RWPE2 (cell line): ENCODE results near the gene PAFAH2.
A peak's percentile ranks its signal among the peaks of the same experiment; 100 is the strongest.

Experiments
- ATAC-seq: fragments of 200-7000 bp; cut with Tn5 transposase; 3 replicates; pipeline ENCODE4 v1.9.1; 2021; ENCODE audit warnings: low read depth
- DNase-seq: peaks from one replicate; pipeline ENCODE4 v3.0.0-alpha.2; 2020; ENCODE audit warnings: low spot score
- H3K27ac ChIP-seq: fragments of 450-650 bp; 2 replicates; pipeline ENCODE4 v1.5.1; 2017; ENCODE audit warnings: mild to moderate bottlenecking; ENCODE audit not compliant: poor library complexity, severe bottlenecking
- H3K27me3 ChIP-seq: fragments of 250-450 bp; sonication (Bioruptor Pico); 2 replicates; pipeline ENCODE4 v1.5.1; 2021; ENCODE audit warnings: mild to moderate bottlenecking, moderate library complexity; ENCODE audit not compliant: insufficient read depth, poor library complexity, severe bottlenecking
- H3K36me3 ChIP-seq: fragments of 250-450 bp; sonication (Bioruptor Pico); 2 replicates; pipeline ENCODE4 v1.5.1; 2020; ENCODE audit warnings: low read depth, mild to moderate bottlenecking, moderate library complexity
- H3K4me1 ChIP-seq: fragments of 250-450 bp; sonication (Bioruptor Pico); 2 replicates; pipeline ENCODE4 v1.5.1; 2021; ENCODE audit warnings: mild to moderate bottlenecking, moderate library complexity; ENCODE audit not compliant: insufficient read depth, poor library complexity, severe bottlenecking
- H3K4me3 ChIP-seq: fragments of 250-450 bp; sonication (Bioruptor Pico); 2 replicates; pipeline ENCODE4 v1.5.1; 2021; ENCODE audit warnings: mild to moderate bottlenecking, moderate library complexity; ENCODE audit not compliant: severe bottlenecking
- H3K9me3 ChIP-seq: fragments of 250-450 bp; sonication (Bioruptor Pico); 2 replicates; pipeline ENCODE4 v1.5.1; 2021; ENCODE audit warnings: mild to moderate bottlenecking, moderate library complexity; ENCODE audit not compliant: severe bottlenecking
- TF ChIP-seq, protein P1 (sequence below): fragments of 450-650 bp; IDR thresholded peaks from one replicate; pipeline ENCODE4 v1.5.1; 2017; ENCODE audit warnings: mild to moderate bottlenecking, moderate library complexity; ENCODE audit not compliant: poor library complexity, severe bottlenecking

Gene PAFAH2

GRCh38 chr1:26027716-26028489 lies 30.0 kb upstream of the PAFAH2 start:
- H3K4me3 ChIP-seq, result no peak overlapping the region
- DNase-seq (no peak), ATAC-seq (peak; percentile 33; the same call in 1 of the 3 replicates)
- H3K27ac ChIP-seq, result no peak overlapping the region
- H3K9me3 ChIP-seq, result no peaks in the 10 kb centered on the region
- no peaks in the 10 kb centered on the region for H3K4me1 ChIP-seq
- no peaks in the 10 kb centered on the region for H3K36me3 ChIP-seq
- TF ChIP-seq, protein P1, sequence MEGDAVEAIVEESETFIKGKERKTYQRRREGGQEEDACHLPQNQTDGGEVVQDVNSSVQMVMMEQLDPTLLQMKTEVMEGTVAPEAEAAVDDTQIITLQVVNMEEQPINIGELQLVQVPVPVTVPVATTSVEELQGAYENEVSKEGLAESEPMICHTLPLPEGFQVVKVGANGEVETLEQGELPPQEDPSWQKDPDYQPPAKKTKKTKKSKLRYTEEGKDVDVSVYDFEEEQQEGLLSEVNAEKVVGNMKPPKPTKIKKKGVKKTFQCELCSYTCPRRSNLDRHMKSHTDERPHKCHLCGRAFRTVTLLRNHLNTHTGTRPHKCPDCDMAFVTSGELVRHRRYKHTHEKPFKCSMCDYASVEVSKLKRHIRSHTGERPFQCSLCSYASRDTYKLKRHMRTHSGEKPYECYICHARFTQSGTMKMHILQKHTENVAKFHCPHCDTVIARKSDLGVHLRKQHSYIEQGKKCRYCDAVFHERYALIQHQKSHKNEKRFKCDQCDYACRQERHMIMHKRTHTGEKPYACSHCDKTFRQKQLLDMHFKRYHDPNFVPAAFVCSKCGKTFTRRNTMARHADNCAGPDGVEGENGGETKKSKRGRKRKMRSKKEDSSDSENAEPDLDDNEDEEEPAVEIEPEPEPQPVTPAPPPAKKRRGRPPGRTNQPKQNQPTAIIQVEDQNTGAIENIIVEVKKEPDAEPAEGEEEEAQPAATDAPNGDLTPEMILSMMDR, result no peak
- H3K27me3 ChIP-seq, result no peaks in the 10 kb centered on the region

- ATAC-seq (no peak), DNase-seq (no peak)
- H3K4me1 ChIP-seq, result no peaks in the 10 kb centered on the region
- no peak overlapping the region for H3K4me3 ChIP-seq
- no peaks in the 10 kb centered on the region for H3K27me3 ChIP-seq
- TF ChIP-seq, protein P1, result no peak
- no peak overlapping the region for H3K27ac ChIP-seq
- no peaks in the 10 kb centered on the region for H3K36me3 ChIP-seq
- no peaks in the 10 kb centered on the region for H3K9me3 ChIP-seq
These were observed 27.7 kb upstream of the PAFAH2 start for GRCh38 chr1:26025517-26025916.

DNA sequence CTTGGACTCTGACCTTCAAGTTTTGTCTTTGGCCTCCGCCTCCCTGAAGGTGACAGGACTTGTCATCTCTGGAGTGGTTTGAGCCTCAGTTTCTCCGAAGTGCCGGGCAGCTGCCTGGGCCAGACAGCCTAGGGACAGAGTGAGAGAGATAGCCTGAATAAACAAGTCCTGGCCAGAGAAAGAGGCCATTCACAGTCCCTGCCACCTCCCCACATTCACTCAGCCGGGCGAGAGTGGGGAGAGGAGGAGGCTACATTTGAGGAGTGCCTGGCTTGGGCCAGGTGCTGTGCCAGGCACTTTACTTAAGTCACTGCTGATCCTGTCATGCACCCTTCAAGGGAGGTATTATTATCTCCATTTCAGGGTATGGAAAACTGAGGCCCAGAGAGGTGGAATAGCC lies 27.2 kb upstream of the PAFAH2 start:
- Histone ChIP-seq H3K9me3 (no peaks in the 10 kb centered on the region), H3K4me3 (no peak overlapping the region), H3K27ac (no peak overlapping the region), H3K36me3 (no peaks in the 10 kb centered on the region), H3K27me3 (no peaks in the 10 kb centered on the region), H3K4me1 (no peaks in the 10 kb centered on the region)
- TF ChIP-seq, protein P1, result no peak
- no peak for DNase-seq
- ATAC-seq, result no peak

GRCh38 chr1:26023826-26024225 lies 26.0 kb upstream of the PAFAH2 start:
- Histone ChIP-seq H3K27ac (no peak overlapping the region), H3K27me3 (no peaks in the 10 kb centered on the region), H3K4me1 (peaks cover 5% of the 10 kb centered on the region), H3K4me3 (no peak overlapping the region), H3K36me3 (no peaks in the 10 kb centered on the region), H3K9me3 (no peaks in the 10 kb centered on the region)
- TF ChIP-seq, protein P1, result no peak
- DNase-seq (no peak), ATAC-seq (no peak)

GRCh38 chr1:26023009-26023408 lies 25.1 kb upstream of the PAFAH2 start:
- H3K4me1 ChIP-seq, result peaks cover 5% of the 10 kb centered on the region
- no peak for ATAC-seq

More at GRCh38 chr1:26023009-26023408, 25.1 kb upstream of the PAFAH2 start:
- H3K4me3 ChIP-seq, result no peak overlapping the region
- H3K9me3 ChIP-seq, result no peaks in the 10 kb centered on the region
- TF ChIP-seq, protein P1, result no peak
- no peak for DNase-seq
- no peaks in the 10 kb centered on the region for H3K27me3 ChIP-seq
- H3K27ac ChIP-seq, result no peak overlapping the region
- H3K36me3 ChIP-seq, result no peaks in the 10 kb centered on the region
